Adrenal gland (tissue), 5 donors: ENCODE results near the gene MEIOC.

ENCODE experiments used
- CTCF ChIP-seq, 6 experiments: fragments of 450-650 bp in 4 of 6; fragments of 200-600 bp in 2 of 6; sonication (generic) in 1 of 6; IDR thresholded peaks; 1 replicate in 5 of 6; 2 replicates in 1 of 6; pipeline versions ENCODE4 v1.5.1 to v1.8.0; 2016 to 2021; ENCODE audit warnings: antibody characterized with exemption in 6 of 6, mild to moderate bottlenecking in 2 of 6, moderate library complexity in 1 of 6
- POLR2A ChIP-seq, 2 donors: fragments of 450-650 bp; IDR thresholded peaks; one replicate each; pipeline ENCODE4 v1.6.1; 2017; ENCODE audit warnings: antibody characterized with exemption in 2 of 2, mild to moderate bottlenecking in 2 of 2, moderate library complexity in 1 of 2
- donor health status: DM: no; HTN: no; CAD: no.

- no peak for TF ChIP-seq CTCF (IDR thresholded peaks at IDR 0.05)
- no peak for TF ChIP-seq POLR2A (IDR thresholded peaks at IDR 0.05)
Measured at GRCh38 chr17:44608727-44609435, 47.4 kb upstream of the MEIOC start.
